Stimulated activated CD8-positive, alpha-beta memory T cell treated with anti-CD3 and anti-CD28 coated beads, Interleukin-15, amount 100 ng/mL, for 4 hours (primary cell): ENCODE measurements around the gene INTS1.
"Not testable (repeated sequence)": the region's sequence is repeated elsewhere in the genome, so short reads cannot be mapped to it uniquely, and the experiment has no call there.

ENCODE experiments used
- DNase-seq, 2 donors: peaks; one replicate each; pipeline ENCODE4 v3.0.0-alpha.2; 2020; ENCODE audit warnings: low read depth in 2 of 2

Gene INTS1

GRCh38 chr7:1460821-1461645, 43.2 kb downstream of the INTS1 start:
- no peak for DNase-seq

- no peak for DNase-seq
Observed at GRCh38 chr7:1459920-1460820, 44.0 kb downstream of the INTS1 start.

GRCh38 chr7:1459512-1459892, 44.7 kb downstream of the INTS1 start:
- DNase-seq, result peak; percentile 91 to 93

GRCh38 chr7:1458683-1459511, 45.3 kb downstream of the INTS1 start, which contains the start of gene MICALL2:
Gene MICALL2, minus strand, starts transcription at chr7:1459470. Its CDS starts 144 bp downstream, at chr7:1459326.
- DNase-seq, result no peak

GRCh38 chr7:1457949-1458682, 46.1 kb downstream of the INTS1 start:
- DNase-seq, result no peak

- no peak for DNase-seq
Observed at GRCh38 chr7:1457059-1457948, 46.9 kb downstream of the INTS1 start.

GRCh38 chr7:1455955-1456354, 48.2 kb downstream of the INTS1 start:
- no peak for DNase-seq

GRCh38 chr7:1455241-1455939, 48.8 kb downstream of the INTS1 start:
- no peak for DNase-seq

GRCh38 chr7:1454542-1454941, 49.6 kb downstream of the INTS1 start:
- no peak for DNase-seq

GRCh38 chr7:1452205-1452604, 52.0 kb downstream of the INTS1 start:
- DNase-seq, result no peak

- DNase-seq, result no peak
Observed at GRCh38 chr7:1450987-1451386, 53.2 kb downstream of the INTS1 start.

GRCh38 chr7:1450431-1450830, 53.8 kb downstream of the INTS1 start:
- no peak for DNase-seq

GRCh38 chr7:1449951-1450350, 54.2 kb downstream of the INTS1 start:
- DNase-seq, result no peak

- DNase-seq, result no peak
Observed at GRCh38 chr7:1449501-1449900, 54.7 kb downstream of the INTS1 start.

GRCh38 chr7:1448958-1449357, 55.2 kb downstream of the INTS1 start:
- DNase-seq, result no peak

- DNase-seq, result no peak
Observed at GRCh38 chr7:1447551-1448244, 56.5 kb downstream of the INTS1 start.

- DNase-seq, result no peak
Observed at GRCh38 chr7:1447112-1447511, 57.1 kb downstream of the INTS1 start.

- DNase-seq, result no peak
Observed at GRCh38 chr7:1446620-1447032, 57.6 kb downstream of the INTS1 start.

- DNase-seq, result not testable (repeated sequence)
Observed at GRCh38 chr7:1446026-1446425, 58.2 kb downstream of the INTS1 start.
